B cell (primary cell): ENCODE data around the gene PRKCA. TPM values are rescaled to one million over a fixed set of nuclear protein-coding genes. Genes with fewer than 3 reads are reported as not detected.

Experiments used
- ATAC-seq: fragments of 200-7000 bp; cut with Tn5 transposase; one replicate; pipeline ENCODE4 v1.10.0; 2021; ENCODE audit warnings: low read depth, mild to moderate bottlenecking, moderate number of reproducible peaks, moderate library complexity
- CTCF ChIA-PET: fragments of 350-600 bp; sonication (Branson Sonifier 250); formaldehyde crosslinking; loops from one replicate; lab custom pipeline; 2021; ENCODE audit warnings: antibody characterized with exemption, inconsistent platforms; lab: Charles Lee
- POLR2A ChIA-PET: fragments of 350-600 bp; sonication (Branson Sonifier 250); formaldehyde crosslinking; loops from one replicate; lab custom pipeline; 2021; ENCODE audit warnings: antibody characterized with exemption; lab: Charles Lee
- DNase-seq: peaks from one replicate; pipeline ENCODE4 v3.0.0; 2013
- H2AFZ ChIP-seq: 2 replicates; pipeline ENCODE4 v1.6.1; 2012; ENCODE audit warnings: mild to moderate bottlenecking, low read depth, low read length; ENCODE audit not compliant: insufficient read depth, poor library complexity, severe bottlenecking
- H3K27ac ChIP-seq, 2 donors: 1 replicate in 1 of 2; 2 replicates in 1 of 2; pipeline ENCODE4 v1.5.1; 2012 to 2013; ENCODE audit warnings: low read length in 2 of 2, mild to moderate bottlenecking in 2 of 2, moderate library complexity in 1 of 2
- H3K27me3 ChIP-seq, 4 experiments: fragments of 200-600 bp in 1 of 4; sonication (generic) in 1 of 4; replicated peaks in 1 of 4; 1 replicate in 2 of 4; 2 replicates in 2 of 4; pipeline versions ENCODE4 v1.6.1 to v1.7.0; 2013 to 2016; ENCODE audit warnings: low read length in 3 of 4, mild to moderate bottlenecking in 2 of 4, mixed read lengths in 1 of 4, moderate library complexity in 1 of 4; ENCODE audit not compliant: insufficient read depth in 4 of 4, control insufficient read depth in 3 of 4; ENCODE audit errors: control extremely low read depth in 1 of 4
- H3K36me3 ChIP-seq, 2 experiments: replicated peaks in 1 of 2; 1 replicate in 1 of 2; 2 replicates in 1 of 2; pipeline versions ENCODE4 v1.6.1 to v1.7.1; 2013; ENCODE audit warnings: low read length in 1 of 2; ENCODE audit not compliant: insufficient read depth in 2 of 2, control insufficient read depth in 1 of 2; ENCODE audit errors: control extremely low read depth in 1 of 2, extremely low read depth in 1 of 2
- H3K4me1 ChIP-seq, 2 donors: fragments of 200-600 bp in 1 of 2; sonication (generic) in 1 of 2; 1 replicate in 1 of 2; 2 replicates in 1 of 2; pipeline versions ENCODE4 v1.5.1 to v1.6.1; 2013 to 2017; ENCODE audit warnings: low read length in 2 of 2; ENCODE audit not compliant: control insufficient read depth in 2 of 2, insufficient read depth in 2 of 2
- H3K4me2 ChIP-seq: replicated peaks from 2 replicates; pipeline ENCODE3; 2012; ENCODE audit warnings: mild to moderate bottlenecking, low read depth, low read length; ENCODE audit not compliant: poor library complexity, severe bottlenecking
- H3K4me3 ChIP-seq, 5 experiments: fragments of 200-600 bp in 1 of 5; sonication (generic) in 1 of 5; 1 replicate in 3 of 5; 2 replicates in 2 of 5; pipeline versions ENCODE4 v1.5.1 to v1.7.0; 2011 to 2016; ENCODE audit warnings: low read length in 4 of 5, mild to moderate bottlenecking in 4 of 5, low read depth in 2 of 5, control low read depth in 1 of 5, moderate library complexity in 1 of 5; ENCODE audit not compliant: insufficient read depth in 1 of 5; ENCODE audit errors: control extremely low read depth in 1 of 5, extremely low read depth in 1 of 5
- H3K79me2 ChIP-seq: fragments of 200-600 bp; sonication (generic); one replicate; pipeline ENCODE4 v1.6.0; 2016; ENCODE audit warnings: low read length; ENCODE audit not compliant: control insufficient read depth, insufficient read depth
- H3K9ac ChIP-seq: fragments of 200-600 bp; sonication (generic); 2 replicates; pipeline ENCODE4 v1.6.1; 2017; ENCODE audit warnings: mild to moderate bottlenecking, low read length, moderate library complexity
- H3K9me3 ChIP-seq, 3 donors: one replicate each; pipeline versions ENCODE4 v1.6.1 to v1.7.1; 2013; ENCODE audit warnings: low read length in 2 of 3; ENCODE audit not compliant: control insufficient read depth in 2 of 3, insufficient read depth in 1 of 3; ENCODE audit errors: control extremely low read depth in 1 of 3
- H4K20me1 ChIP-seq: 2 replicates; pipeline ENCODE4 v1.6.0; 2012; ENCODE audit warnings: mild to moderate bottlenecking, low read length; ENCODE audit not compliant: insufficient read depth, control insufficient read depth, poor library complexity, severe bottlenecking
- H3K27ac Mint-ChIP-seq: one replicate; pipeline ENCODE4 v1.8.0; 2021; ENCODE audit warnings: mixed read lengths
- H3K27me3 Mint-ChIP-seq: one replicate; pipeline ENCODE4 v1.8.0; 2021; ENCODE audit warnings: mixed read lengths
- H3K4me1 Mint-ChIP-seq: one replicate; pipeline ENCODE4 v1.8.0; 2021; ENCODE audit warnings: mixed read lengths
- H3K4me3 Mint-ChIP-seq: one replicate; pipeline ENCODE4 v1.8.0; 2021; ENCODE audit warnings: mixed read lengths
- H3K9me3 Mint-ChIP-seq: one replicate; pipeline ENCODE4 v1.8.0; 2022; ENCODE audit warnings: mixed read lengths; ENCODE audit not compliant: insufficient read depth
- CTCF ChIP-seq: fragments of 200-600 bp; IDR thresholded peaks from one replicate; pipeline ENCODE4 v1.8.0; 2022; ENCODE audit warnings: antibody characterized with exemption, mild to moderate bottlenecking
- EZH2 ChIP-seq: IDR thresholded peaks from 2 replicates; pipeline ENCODE4 v1.6.1; 2012; ENCODE audit warnings: borderline replicate concordance, low read depth, mild to moderate bottlenecking, moderate library complexity, low read length; ENCODE audit not compliant: insufficient read depth, poor library complexity, severe bottlenecking
- WGBS: methylation state at CpG from one replicate; pipeline ENCODE4 v1.1.5; 2013; ENCODE audit warnings: missing lambda C conversion rate; ENCODE audit not compliant: insufficient coverage; 5-methylcytosine and 5-hydroxymethylcytosine counted together
- intact Hi-C: fragments of 100-400 bp; cut with micrococcal nuclease; formaldehyde crosslinking; loops from one replicate; pipeline ENCODE4 v1.10.0; 2022
- polyA plus RNA-seq: library from polyadenylated mRNA; depleted of rRNA; stranded (reverse); fragments of >200 nt; gene quantifications from 2 replicates; pipeline ENCODE4 v1.2.3, GENCODE V29; 2012
- total RNA-seq, 2 donors: library from RNA; stranded (reverse); fragments of 120-200 nt in 1 of 2; gene quantifications; 1 replicate in 1 of 2; 2 replicates in 1 of 2; pipeline versions ENCODE4 v1.2.3 to v1.2.4, GENCODE V29; 2013 to 2022

Gene PRKCA
- total and polyA plus RNA-seq, 2 donors (not counting 1 experiment from before 2014, with no cell fraction given) = 0.33 to 7.7 TPM

- H3K4me1 Mint-ChIP-seq = peaks cover 5% of the 10 kb centered on the region
- no peak overlapping the region for H3K27ac ChIP-seq
- no peak overlapping the region for H3K9ac ChIP-seq
- no peak for ATAC-seq
- H3K36me3 ChIP-seq = no peaks in the 10 kb centered on the region
- H3K27ac Mint-ChIP-seq = no peak overlapping the region
- no peaks in the 10 kb centered on the region for H3K27me3 ChIP-seq
- intact Hi-C loops = no loop called here
- no peak for TF ChIP-seq CTCF
- TF ChIP-seq EZH2 = no peak
- H3K4me1 ChIP-seq = no peaks in the 10 kb centered on the region
- ChIA-PET CTCF (no interaction called here), POLR2A (no interaction called here)
- H3K9me3 ChIP-seq = peaks cover 0 to 8% (median 0%) of the 10 kb centered on the region in 3 donors
- peaks cover 7% of the 10 kb centered on the region for H3K27me3 Mint-ChIP-seq
- no peak overlapping the region for H3K4me3 Mint-ChIP-seq
- no peaks in the 10 kb centered on the region for H3K9me3 Mint-ChIP-seq
- H3K79me2 ChIP-seq = no peaks in the 10 kb centered on the region
- no peak overlapping the region for H3K4me2 ChIP-seq
- no peaks in the 10 kb centered on the region for H4K20me1 ChIP-seq
- H2AFZ ChIP-seq = no peak overlapping the region
- DNase-seq = no peak
- 78% methylated on average over 7 of the region's 8 CpGs for WGBS
- no peak overlapping the region for H3K4me3 ChIP-seq
Observed at GRCh38 chr17:66449418-66449977, 147.1 kb downstream of the PRKCA start.

GRCh38 chr17:66450008-66450851 lies 147.8 kb downstream of the PRKCA start:
- 95% methylated on average over 9 of the region's 12 CpGs for WGBS
- no peak for TF ChIP-seq EZH2
- TF ChIP-seq CTCF = no peak
- no peaks in the 10 kb centered on the region for H3K36me3 ChIP-seq

More at GRCh38 chr17:66450008-66450851, 147.8 kb downstream of the PRKCA start:
- CTCF ChIA-PET = no interaction called here
- H3K4me3 ChIP-seq = no peak overlapping the region
- no peak overlapping the region for H2AFZ ChIP-seq
- no peak overlapping the region for H3K27ac ChIP-seq
- ATAC-seq = no peak
- no peak for DNase-seq
- POLR2A ChIA-PET = no interaction called here
- Mint-ChIP-seq H3K4me1 (peaks cover 3% of the 10 kb centered on the region), H3K9me3 (no peaks in the 10 kb centered on the region), H3K27ac (no peak overlapping the region), H3K27me3 (peaks cover 7% of the 10 kb centered on the region), H3K4me3 (no peak overlapping the region)
- intact Hi-C loops = no loop called here
- no peaks in the 10 kb centered on the region for H3K4me1 ChIP-seq
- no peaks in the 10 kb centered on the region for H4K20me1 ChIP-seq
- peaks cover 0 to 4% (median 0%) of the 10 kb centered on the region in 3 donors for H3K9me3 ChIP-seq
- no peak overlapping the region for H3K9ac ChIP-seq
- no peak overlapping the region for H3K4me2 ChIP-seq
- H3K79me2 ChIP-seq = no peaks in the 10 kb centered on the region
- no peaks in the 10 kb centered on the region for H3K27me3 ChIP-seq
